ENCODE measurements around the gene CTBP2.
"Not testable (repeated sequence)": the region's sequence is repeated elsewhere in the genome, so short reads cannot be mapped to it uniquely, and the experiment has no call there.

The CTBP2 gene

DNA sequence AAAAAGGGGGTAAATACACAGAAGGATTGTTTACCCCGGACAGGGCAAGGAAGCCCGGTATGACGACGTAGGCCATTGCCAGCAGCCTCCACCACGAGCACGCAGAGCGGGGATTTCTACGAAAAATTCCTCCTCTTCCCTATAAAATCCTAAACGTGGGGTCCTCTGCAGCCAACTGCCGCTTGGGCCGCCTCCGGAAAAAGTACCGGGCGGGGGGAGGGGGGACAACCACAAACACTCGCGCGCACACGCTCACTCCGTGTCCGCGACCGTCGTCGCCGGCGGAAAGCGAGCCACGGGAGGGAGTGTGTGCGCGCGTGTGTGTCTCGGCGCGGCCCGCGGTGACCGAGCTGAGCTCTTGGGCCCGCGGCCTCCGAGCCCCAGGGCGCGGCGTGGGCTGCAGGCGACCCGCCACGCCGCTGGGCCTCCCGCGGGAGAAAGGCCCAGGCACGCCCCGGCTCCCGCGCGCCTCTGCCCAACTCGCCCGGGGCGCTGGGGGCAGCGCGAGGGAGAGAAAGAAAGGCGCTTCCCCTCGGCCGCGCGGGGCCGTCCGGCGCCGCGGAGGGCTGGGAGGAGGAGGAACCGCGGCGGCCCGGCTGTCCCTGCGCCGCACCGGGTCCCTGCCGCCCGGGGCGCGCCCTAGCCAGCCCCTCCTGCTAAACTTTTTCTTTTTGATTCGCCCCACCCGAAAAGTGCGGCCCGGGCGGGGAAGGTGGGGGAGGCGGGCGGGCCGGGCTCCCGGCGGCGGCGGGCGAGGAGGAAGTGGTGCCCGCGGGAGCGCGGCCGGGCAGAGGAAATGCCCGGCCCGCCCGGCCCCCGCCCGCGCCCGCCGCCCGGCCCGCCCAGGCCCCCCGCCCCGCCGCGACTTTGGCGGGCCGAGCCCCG, 1.5 kb downstream of the CTBP2 start:
- DNase-seq (ENCODE audit: low read depth): no peak

DNA sequence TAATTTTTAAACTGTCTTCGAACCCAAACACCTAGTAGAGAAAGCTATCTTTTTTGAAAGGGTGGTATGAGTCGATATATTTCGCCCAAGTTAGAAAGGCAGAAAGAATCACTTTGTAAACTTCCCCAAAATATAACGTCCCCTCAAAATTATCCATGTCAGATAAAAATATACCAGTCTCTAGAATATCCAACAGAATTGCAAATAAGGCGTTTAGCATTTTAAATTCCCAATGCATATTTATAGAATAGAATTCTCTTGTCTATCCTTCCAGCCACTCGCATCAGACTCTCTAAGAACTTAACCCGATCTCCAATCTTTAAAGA, 2.1 kb downstream of the CTBP2 start:
- DNase-seq (ENCODE audit: low read depth): no peak

DNA sequence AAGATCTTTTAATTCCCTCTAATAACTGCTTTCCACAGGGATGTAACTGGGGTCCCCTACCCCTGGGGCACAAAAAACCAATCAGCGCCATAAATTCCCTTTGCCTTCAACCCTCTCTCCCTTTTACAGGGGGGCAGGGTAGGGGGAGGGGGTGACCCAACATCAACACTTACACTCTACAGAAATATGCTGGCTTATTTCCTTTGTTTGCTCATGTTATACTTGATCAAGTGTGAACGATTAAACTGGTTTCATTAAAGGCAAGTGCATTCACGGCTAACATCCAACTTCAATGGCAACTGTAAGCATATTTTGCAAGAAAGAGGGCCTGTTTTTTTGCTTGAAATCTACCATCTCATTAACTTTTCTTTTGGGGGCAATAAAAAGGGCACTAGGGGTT, 2.9 kb downstream of the CTBP2 start:
- no peak for DNase-seq (ENCODE audit: low read depth)

DNA sequence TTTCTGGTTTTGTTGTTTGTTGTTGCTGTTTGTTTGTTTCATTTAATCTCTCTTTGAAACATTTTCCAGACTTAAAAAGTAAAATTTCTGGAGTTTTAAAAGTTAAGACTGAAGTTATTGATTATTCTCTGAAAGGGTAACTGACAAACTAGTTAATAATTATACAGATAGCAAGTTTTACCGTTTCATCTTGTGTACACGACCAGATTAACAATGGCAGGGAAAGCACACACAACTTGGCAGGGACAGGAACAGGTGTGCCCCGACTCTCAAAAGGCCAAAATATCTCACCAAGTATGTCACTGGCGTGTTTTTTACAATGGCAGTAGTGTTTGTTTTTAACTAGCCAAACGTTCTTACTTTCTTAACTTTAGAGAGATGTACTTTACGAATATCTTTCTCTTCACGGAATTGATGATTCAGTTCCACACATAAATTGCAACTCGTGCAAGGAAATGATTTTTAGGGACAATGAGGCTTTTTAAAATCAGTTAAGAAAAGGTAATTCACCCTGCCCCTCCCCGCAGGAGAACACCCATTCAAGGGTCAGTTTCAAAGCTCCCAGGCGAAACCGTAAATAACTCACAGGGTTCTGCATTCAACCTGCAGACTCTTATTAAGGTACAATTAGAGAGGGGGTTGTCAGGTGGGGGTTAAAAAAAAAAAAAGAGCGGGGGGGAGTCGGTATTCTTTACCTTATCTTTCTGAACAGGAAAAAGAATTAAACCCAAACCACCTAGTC, 3.5 kb downstream of the CTBP2 start:
- DNase-seq (ENCODE audit: low read depth): no peak

DNA sequence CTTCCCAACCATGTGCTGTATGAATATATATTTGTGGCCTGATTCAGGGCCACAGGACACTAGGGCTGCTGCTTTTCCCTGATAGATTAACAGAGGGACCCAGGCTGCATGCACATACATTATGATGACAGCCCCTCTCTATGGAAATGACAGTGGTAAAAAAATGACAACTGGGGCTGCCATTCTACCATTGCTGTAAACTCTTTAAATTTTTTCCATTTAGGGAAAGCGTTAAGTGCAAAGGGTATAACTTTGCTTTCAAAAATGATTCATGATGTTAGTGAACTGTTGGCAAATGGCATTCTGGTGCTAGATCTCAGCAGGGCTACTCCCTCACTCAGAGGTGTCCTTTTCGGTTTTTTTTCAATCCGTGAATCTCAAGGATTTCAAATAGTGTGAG, 4.2 kb downstream of the CTBP2 start:
- DNase-seq (ENCODE audit: low read depth): no peak

DNA sequence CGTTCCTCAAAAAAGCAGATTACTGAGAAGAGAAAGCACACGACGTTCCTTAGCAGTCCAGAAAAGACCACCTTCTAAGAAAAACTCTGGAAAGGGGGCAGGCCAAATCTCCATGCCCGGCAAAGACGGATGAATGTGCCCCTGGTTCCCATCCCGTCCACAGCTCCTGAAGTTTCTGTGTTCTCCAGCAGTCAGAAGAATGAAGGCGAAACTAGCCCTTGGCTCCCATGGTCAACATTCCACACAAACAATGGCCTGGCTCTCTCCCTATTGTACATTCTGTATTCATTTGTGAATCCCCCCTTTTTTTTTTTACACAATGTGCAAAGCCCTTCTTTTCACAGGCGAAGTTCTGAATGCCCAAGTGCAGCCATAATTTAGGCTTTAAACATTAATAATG, 5.3 kb downstream of the CTBP2 start:
- no peak for DNase-seq (ENCODE audit: low read depth)

DNA sequence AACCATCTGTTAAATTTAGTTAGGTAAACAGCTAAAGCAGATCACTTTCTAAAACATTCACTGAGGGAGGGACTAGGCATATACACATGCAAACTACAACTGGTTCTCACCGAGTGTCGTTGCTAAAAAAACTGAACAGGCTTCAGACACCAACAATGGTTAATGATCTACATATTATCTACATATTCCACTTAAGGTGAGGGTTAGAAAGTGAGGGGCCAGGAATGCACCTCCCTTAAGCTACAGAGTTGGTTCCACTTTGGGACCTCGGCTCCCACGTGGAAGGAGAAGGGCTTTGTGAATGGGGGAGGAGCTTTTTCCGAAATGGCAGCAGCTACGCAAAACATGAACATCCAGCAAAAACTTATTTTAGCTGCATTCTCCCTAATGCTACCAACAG, 5.8 kb downstream of the CTBP2 start:
- no peak for DNase-seq (ENCODE audit: low read depth)

DNA sequence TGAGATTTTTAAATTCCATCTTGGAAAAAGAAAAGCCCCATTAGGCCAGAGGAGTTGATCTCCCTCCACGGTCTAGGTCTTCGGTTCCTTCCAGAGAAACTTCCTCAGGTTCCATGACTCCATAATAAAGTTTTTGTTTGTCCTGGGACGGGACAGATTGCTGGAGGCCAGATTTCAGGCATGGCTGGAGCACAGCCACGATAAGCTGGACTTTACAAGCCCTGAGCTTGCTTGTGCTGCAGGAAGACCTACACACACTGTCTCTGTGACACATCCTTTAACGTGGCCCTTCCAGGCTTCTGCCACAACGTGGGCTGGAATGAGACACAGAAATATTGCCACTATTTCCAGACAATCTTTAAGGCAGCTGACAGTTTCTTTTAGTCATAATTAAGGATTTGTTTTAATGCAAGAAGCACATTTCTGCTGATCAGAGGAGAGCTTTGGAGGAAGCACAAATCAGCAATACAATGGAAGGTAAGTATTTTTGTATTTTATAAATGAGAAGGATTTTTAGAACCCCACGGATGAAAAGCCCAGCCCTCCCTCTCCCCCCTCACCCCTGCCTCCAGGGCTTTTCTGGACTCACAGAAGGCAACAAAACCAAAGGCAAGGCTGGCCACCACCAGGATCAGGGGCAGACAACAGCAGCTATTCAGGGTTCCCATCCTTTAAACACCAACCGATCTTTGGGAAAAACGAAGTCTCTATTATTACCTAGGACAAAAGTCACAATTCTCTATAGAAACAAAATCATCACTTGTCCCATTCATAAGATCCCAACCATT, 6.5 kb downstream of the CTBP2 start:
- DNase-seq (ENCODE audit: low read depth): no peak

DNA sequence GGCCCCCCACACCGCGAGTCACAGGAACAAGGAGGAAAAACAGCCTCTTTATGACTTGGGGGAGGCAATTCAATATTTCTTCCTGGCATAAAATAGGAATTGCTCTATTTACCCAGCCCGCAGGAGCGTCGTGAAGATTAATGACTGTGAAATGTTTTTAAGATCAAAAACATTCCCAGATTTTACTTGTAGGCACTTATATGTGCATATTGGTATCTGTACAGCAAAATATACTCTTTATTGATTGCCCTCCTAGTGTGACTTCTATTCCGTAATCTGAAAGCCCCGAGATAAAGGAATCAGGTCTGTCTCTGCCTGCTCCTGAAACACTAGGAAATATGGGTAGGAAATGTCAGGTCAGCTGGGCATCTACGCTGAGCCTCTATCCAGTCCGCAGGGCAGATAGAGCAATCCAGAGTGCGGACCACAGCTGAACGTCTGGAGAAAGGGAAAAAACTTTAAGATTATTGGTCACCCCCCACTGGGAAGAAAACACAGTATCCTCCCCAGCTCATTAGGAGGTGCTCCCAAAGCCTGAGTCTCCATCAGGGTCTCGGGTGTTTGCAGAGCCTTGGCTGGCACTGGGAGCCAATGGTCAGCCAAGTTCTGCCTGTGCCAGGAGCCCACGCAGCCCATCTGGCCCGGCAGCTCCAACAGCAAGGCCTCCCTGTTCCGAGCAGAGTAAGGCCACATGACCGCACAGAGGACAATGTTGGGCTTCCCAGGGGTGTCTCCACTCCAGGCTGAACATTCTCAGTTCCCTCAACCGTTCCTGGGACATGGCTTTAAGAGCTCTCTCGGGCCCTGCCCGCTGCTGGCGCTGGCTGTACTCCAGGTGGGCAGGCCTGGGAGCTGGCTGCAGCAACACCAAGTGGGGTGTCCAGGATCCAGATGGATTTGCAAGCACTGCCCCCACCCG, 7.7 kb downstream of the CTBP2 start:
- DNase-seq (ENCODE audit: low read depth): no peak

DNA sequence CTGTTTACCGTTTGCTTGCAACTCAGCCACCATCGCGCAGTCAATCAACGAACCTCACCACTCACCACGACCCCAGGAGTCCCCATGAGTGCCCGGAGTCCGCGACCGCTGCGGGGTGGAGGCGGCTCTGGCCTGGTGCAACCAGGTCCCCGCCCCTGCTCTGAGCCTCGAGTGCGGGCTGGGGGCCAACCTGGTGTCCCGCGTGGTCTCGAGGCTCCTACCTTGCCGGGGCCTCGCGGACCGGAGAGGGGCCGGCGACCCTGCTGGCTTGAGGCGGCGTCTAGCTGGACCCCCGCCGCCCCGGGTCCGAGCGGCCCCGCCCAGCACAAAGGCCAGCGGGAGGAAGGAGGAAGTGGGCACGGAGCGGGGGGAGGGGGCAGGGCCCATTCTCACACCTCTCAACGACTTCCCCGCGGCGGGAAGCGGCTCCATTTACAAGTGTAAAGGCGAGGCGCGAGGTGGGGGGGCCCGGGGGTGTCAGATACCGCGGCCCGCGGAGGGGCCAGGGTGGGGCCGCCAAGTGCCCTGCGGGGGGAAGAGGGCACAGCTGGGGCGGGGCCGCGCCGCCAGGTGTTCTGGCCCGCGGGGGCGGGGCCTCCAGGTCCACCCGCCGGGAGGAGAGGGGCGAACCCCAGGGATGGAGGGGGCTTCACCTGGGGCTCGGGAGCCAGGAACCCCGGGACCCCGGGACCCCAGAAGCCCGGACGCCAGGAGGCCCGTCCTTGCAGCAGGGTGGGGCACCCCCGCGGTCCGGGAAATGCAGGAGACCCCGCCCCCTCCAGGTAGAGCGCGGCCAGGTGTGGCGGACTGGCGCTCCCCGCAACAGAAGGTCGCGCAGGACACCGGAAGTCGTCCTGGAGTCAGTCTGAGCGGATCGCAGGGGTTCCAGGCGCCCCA, 8.6 kb downstream of the CTBP2 start:
- DNase-seq (ENCODE audit: low read depth): no peak

DNA sequence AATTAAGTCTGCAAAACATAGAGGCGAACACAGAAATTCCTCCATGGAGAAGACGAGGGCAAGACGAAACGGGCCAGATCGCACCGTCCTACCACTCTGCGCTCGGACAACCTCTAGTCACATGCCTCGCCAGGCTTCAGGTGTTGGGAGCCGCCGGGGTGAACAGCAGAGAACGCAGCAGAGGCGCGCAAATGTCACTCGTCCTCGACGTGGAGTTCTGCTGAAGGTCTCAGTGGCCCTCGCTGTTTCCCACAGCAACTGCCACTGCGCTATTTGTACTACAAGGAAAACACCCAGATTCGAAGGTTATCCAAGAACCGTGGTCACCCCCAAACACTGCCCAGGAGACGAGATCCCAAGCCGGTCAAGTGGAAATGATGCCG, 9.2 kb downstream of the CTBP2 start:
- no peak for DNase-seq (ENCODE audit: low read depth)

DNA sequence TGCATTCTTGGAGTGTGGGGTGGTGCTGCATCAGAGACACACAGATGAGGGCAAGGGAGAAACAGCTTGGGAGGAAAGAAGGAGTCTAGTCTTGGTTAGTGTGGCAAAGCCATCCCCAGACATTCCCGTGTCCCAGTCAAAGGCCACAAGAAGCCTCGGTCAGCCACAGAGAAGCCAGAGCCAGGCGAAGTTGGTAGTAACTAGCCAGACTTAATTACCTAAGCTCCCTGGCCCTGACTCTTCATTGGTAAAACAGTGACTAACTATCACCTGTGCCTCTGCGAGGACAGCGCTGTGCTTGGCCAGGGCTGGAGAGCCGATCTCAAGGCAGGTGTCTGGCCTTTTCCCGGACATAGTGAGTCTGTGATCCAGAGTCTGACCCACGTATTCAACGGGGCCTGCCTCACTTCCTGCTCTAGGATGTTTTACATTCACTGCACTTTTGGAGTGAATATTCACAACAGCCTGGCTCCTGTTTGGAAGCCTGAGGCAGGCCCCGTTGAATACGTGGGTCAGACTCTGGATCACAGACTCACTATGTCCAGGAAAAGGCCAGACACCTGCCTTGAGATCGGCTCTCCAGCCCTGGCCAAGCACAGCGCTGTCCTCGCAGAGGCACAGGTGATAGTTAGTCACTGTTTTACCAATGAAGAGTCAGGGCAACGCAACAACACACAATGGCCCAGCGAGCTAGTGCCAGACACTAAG, 9.8 kb downstream of the CTBP2 start:
- not testable (repeated sequence) for DNase-seq (ENCODE audit: low read depth)

DNA sequence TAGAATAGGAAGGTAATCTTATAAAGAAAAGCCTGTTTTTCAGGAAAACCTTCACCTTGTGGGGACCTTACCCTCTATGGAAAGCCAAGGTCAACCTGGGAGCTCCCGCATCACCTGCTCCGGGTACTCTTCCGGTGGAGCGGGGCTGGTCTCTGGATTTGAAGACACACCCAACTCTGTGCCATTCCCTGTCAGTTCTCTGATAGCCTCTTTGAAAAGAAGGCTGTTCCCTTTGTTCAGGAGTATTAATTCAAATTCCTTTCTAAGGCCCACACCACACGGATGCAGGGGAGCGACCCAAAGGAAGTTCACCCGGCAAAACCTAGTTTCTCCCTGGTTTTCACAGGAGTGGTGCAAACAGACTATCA, 10.7 kb downstream of the CTBP2 start:
- DNase-seq (ENCODE audit: low read depth): no peak

DNA sequence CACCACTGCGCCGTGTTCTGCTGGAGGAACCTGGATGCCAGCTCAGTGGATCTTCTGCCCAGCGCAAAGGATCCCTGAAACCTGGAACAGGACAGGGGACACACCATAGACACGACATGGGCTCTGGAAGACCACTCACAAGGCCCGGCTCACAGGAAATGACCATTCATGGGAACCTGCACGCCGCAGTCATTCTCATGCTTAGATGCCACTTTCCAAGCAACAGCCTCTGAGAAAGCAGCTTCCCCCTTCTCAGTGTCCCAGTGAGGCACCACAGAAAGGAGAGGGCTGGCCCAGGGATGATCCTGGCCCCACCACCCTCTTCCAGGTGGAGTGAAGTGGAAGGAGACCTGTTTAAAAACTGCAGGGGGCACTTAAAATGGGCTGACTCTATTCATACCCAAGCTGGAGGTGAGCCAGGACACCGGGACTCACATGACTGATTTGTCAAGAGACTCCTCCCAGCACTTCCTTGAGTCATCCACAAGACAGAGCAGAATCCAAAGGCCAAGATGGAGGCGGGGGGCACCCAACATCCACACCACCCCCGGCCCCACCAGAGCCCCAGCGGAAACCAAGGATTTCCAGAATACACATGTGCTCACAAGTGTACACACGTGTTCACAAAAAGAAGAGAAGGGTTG, 11.2 kb downstream of the CTBP2 start:
- DNase-seq (ENCODE audit: low read depth): no peak

DNA sequence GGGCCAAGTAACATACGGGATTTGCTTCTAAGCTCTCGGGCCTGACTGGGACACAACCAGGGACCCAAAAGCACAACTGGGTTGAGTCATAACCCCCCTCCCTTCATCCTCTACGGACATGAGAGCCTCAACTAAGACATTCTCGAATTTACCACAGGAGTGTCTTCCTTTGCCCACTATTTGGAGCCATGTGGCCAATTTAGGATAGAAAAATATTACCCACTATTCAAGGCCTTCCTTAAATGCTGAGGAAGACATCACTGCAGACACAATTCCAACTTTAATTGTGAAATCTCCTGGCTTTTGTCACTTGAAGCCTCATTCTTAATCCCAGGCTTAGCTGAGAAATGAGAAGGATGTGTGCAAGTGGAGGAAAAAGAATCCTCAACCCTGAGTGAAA, 11.8 kb downstream of the CTBP2 start:
- no peak for DNase-seq (ENCODE audit: low read depth)

DNA sequence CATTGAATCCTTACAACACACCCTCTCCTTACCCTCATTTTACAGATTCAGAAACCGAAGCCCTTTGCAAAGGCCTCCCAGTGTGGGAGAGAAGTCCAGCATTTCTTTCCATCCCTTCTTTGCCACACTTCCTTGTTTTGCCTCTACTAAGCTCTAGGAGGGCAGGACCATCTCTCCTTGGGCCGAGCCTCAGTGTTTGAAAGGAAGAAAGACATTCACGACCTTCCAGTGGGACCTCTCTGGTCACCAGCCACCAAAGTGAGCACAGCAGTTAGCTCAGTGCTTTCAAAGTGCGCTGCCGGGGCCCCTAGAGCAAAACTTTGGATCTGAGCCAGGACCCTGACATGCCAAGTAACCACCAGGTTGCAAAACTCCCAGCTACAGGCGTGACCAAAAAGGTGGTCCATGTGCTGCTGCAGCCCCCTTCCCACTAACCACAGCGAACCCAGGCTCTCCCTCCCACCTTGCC, 12.4 kb downstream of the CTBP2 start:
- DNase-seq (ENCODE audit: low read depth): no peak

DNA sequence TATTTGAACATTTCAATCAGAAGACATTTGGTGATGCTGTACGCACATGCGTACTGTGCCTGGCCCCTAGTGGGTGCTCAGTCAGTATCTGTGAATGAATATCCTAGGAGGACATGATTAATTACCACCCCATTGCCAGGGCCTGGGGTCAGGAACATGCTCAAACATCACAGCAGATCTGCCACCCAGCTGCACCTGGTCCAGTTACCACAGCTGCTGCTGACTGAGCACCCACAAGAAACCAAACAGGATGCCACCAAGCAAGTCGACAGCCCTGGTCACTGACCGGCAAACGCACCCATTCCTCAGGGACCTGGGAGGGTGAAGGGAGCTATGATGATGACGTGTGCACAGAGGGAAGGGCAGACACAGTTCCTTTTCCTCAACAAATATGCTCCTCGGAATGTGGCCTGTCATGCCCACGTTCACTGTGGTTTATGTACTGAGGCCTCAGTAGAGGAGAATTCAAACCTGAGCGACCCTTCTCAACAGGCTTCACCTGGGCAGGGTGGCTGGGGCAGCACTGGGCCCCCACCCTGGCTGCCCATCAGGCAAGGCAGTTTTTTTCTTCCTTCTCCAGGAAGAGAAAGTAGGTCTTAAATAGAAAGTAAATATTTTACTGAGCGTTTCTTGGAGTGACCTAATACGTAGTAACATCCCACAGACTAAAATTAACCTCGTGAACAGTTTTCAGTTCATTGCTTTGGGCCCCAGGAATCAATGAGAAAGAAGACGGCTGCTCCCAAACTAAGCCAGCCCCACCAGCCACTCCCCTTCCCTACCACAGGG, 13.4 kb downstream of the CTBP2 start:
- no peak for DNase-seq (ENCODE audit: low read depth)

DNA sequence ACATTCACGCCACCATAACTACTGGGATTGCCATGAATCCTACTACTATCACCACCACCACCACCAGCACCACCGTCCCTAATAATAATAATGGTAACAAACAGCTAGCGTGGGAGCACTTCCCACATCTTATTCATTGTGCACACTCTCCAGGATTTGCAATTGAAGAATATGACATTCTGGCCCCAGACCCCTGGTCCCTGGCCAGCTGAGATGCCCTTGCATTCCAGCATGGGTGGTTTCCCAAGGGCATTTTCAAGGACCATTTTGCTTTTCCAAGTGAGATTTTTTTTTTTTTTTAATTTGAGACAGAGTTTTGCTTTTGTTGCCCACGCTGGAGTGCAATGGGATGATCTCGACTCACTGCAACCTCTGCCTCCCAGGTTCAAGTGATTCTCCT, 14.7 kb downstream of the CTBP2 start:
- DNase-seq (ENCODE audit: low read depth): no peak
